HAP-1 (cell line): Measurements from ENCODE around the gene JOSD1.
A peak's percentile ranks its signal among the peaks of the same experiment; 100 is the strongest.

Experiments used
- DNase-seq, 2 experiments: peaks; one replicate each; pipeline ENCODE4 v3.0.0-alpha.2; 2016 to 2020; ENCODE audit warnings: low spot score in 2 of 2
- H3K27me3 ChIP-seq: fragments of 250-450 bp; sonication (Bioruptor Pico); 2 replicates; pipeline ENCODE4 v1.5.1; 2020; ENCODE audit warnings: low read depth, mild to moderate bottlenecking, moderate library complexity
- H3K36me3 ChIP-seq: fragments of 250-450 bp; sonication (Bioruptor Pico); replicated peaks from 2 replicates; pipeline ENCODE4 v1.5.1; 2020; ENCODE audit warnings: mild to moderate bottlenecking
- H3K4me1 ChIP-seq: fragments of 250-450 bp; sonication (Bioruptor Pico); 2 replicates; pipeline ENCODE4 v1.5.1; 2020; ENCODE audit warnings: mild to moderate bottlenecking
- H3K4me3 ChIP-seq: fragments of 250-450 bp; sonication (Bioruptor Pico); 2 replicates; pipeline ENCODE4 v1.5.1; 2020; ENCODE audit warnings: mild to moderate bottlenecking, moderate library complexity
- H3K9me3 ChIP-seq: fragments of 250-450 bp; sonication (Bioruptor Pico); 2 replicates; pipeline ENCODE4 v1.5.1; 2020; ENCODE audit warnings: mild to moderate bottlenecking, moderate library complexity
- in situ Hi-C: fragments of 300-500 bp; cut with MboI; formaldehyde crosslinking; loops from 3 replicates; pipeline ENCODE4 v1.14.3; 2020; ENCODE audit warnings: low sequenced_read_pairs, inconsistent platforms, mixed read lengths

Gene JOSD1

DNA sequence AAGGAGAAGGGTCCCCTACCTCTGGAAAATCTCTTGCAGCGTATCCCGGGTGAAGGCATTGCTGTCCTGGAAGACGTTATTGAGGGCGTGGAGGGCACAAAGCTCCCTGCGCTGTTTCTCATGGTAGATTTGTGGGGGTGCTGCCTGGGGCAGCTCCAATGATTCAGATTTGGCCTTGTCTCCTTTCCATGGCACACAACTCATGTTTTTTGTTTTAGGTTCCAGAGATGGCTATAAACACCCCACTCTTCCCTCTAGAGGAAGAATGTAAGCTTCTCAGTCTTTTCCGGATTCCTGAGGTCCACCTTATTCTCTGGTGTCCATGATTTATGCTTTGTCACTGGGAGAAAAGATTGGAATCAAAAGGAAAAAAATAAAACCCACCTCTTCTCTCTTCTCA lies 959 bp downstream of the JOSD1 start:
- H3K9me3 ChIP-seq = no peaks in the 10 kb centered on the region
- H3K27me3 ChIP-seq = no peaks in the 10 kb centered on the region
- H3K4me1 ChIP-seq = peaks cover 42% of the 10 kb centered on the region
- peak overlapping the region; percentile 53 for H3K4me3 ChIP-seq
- in situ Hi-C loops = no loop called here
- peaks cover 14% of the 10 kb centered on the region for H3K36me3 ChIP-seq
- no peak for DNase-seq

GRCh38 chr22:38699143-38699542 lies 1.6 kb downstream of the JOSD1 start:
- no peaks in the 10 kb centered on the region for H3K9me3 ChIP-seq
- peak overlapping the region; percentile 53 for H3K4me3 ChIP-seq
- H3K36me3 ChIP-seq = peaks cover 14% of the 10 kb centered on the region
- peaks cover 37% of the 10 kb centered on the region for H3K4me1 ChIP-seq
- no peak for DNase-seq
- in situ Hi-C loops = no loop called here
- H3K27me3 ChIP-seq = no peaks in the 10 kb centered on the region

- in situ Hi-C loops = no loop called here
- DNase-seq = no peak
- no peaks in the 10 kb centered on the region for H3K27me3 ChIP-seq
- H3K9me3 ChIP-seq = no peaks in the 10 kb centered on the region
- H3K36me3 ChIP-seq = peaks cover 14% of the 10 kb centered on the region
- peaks cover 33% of the 10 kb centered on the region for H3K4me1 ChIP-seq
- H3K4me3 ChIP-seq = peak overlapping the region; percentile 53
These were observed 2.2 kb downstream of the JOSD1 start for GRCh38 chr22:38698407-38699094.

- in situ Hi-C loops = no loop called here
- DNase-seq = no peak
- Histone ChIP-seq H3K36me3 (peaks cover 23% of the 10 kb centered on the region), H3K4me3 (peak overlapping the region; percentile 53; the same call in 1 of the 2 replicates), H3K4me1 (peaks cover 26% of the 10 kb centered on the region), H3K27me3 (no peaks in the 10 kb centered on the region), H3K9me3 (no peaks in the 10 kb centered on the region)
These were observed 3.2 kb downstream of the JOSD1 start for GRCh38 chr22:38697425-38698089.

DNA sequence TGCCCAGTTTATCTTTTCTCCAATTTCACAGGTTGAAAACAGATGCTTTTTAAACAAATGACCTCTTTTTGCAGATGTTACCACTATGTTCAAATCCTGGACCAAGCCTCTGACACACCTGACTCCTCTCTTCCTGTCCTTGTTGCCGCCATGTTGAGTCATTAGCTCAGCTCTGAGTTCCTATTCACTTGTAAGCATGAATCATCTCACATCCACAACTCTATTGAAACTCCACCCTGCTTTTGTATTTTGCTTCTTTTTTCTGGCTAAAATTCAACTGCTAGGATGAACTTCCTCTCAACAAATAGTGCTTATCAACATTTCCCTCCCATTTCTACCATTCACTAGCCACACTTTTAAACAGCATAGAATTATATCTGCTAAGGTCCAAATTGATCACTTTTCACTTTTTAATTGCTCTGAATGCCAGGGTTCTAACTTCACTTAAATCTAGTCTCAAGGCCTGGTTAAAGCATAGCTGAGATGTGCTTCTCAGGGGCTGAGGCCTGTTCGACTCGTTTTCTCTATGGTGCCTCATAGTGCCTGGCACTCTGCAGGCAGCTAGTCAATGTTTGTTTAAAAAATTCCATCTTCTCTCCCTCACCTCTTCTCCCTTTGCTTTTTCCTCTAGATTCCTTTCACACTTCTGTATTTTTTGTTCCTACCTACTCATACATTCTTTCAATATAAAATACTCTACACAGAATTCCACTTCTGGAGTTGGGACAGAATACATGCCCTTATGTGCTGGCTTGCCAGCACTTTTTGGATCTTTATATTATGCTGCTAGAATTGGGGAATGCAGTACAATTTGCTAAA lies 3.9 kb downstream of the JOSD1 start:
- in situ Hi-C loops = no loop called here
- H3K27me3 ChIP-seq = no peaks in the 10 kb centered on the region
- H3K4me3 ChIP-seq = no peak overlapping the region
- peaks cover 22% of the 10 kb centered on the region for H3K4me1 ChIP-seq
- H3K9me3 ChIP-seq = no peaks in the 10 kb centered on the region
- H3K36me3 ChIP-seq = peaks cover 23% of the 10 kb centered on the region
- no peak for DNase-seq

DNA sequence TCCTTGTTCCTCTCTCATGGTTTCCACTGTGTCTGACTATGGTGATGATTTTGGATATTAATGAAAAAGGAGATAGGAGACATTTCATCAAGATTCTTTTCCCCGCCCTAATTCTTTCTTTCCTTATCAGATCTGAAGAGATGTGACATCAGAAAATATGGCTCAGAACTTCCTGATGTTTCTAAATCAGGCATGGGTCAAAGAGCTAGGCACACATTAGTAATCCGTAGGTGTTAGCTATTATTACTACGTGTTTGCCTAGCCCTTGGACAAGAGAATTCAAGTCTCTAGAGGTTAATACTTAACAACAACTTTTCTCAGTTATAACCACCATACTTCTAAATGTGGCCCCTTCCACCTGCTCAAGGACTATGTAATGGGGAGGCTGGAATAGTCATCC lies 5.8 kb downstream of the JOSD1 start:
- peaks cover 18% of the 10 kb centered on the region for H3K4me1 ChIP-seq
- H3K36me3 ChIP-seq = peaks cover 36% of the 10 kb centered on the region
- DNase-seq = no peak
- no peak overlapping the region for H3K4me3 ChIP-seq
- in situ Hi-C loops = no loop called here
- no peaks in the 10 kb centered on the region for H3K9me3 ChIP-seq
- no peaks in the 10 kb centered on the region for H3K27me3 ChIP-seq

DNA sequence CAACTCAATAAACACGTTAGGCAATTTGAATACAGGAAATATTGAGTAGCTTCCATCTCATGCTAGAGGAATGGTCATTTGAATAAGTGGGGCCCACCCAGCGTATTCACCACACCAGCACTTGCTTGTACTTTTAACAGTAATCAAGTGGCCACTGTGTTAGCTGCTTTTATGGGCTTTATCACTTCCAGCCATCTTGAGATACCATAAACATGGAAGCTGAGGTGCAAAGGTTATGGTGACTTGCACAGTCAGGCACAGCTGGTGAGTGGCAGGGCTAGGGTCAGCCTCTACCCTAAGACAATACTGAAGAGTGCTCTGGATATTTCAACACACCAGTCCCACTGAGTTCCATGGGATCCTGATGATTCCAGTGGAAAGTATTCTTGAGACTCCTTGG lies 6.7 kb downstream of the JOSD1 start:
- Histone ChIP-seq H3K4me3 (no peak overlapping the region), H3K36me3 (peaks cover 44% of the 10 kb centered on the region), H3K4me1 (peaks cover 18% of the 10 kb centered on the region), H3K27me3 (no peaks in the 10 kb centered on the region), H3K9me3 (no peaks in the 10 kb centered on the region)
- DNase-seq = no peak
- in situ Hi-C loops = no loop called here

GRCh38 chr22:38689651-38690050 lies 11.1 kb downstream of the JOSD1 start:
- peaks cover 70% of the 10 kb centered on the region for H3K36me3 ChIP-seq
- no peak for DNase-seq
- H3K9me3 ChIP-seq = no peaks in the 10 kb centered on the region
- H3K4me3 ChIP-seq = no peak overlapping the region
- no peaks in the 10 kb centered on the region for H3K4me1 ChIP-seq
- in situ Hi-C loops = no loop called here
- no peaks in the 10 kb centered on the region for H3K27me3 ChIP-seq

GRCh38 chr22:38685761-38686160 lies 15.0 kb downstream of the JOSD1 start:
- H3K9me3 ChIP-seq = no peaks in the 10 kb centered on the region
- H3K27me3 ChIP-seq = no peaks in the 10 kb centered on the region
- peaks cover 8% of the 10 kb centered on the region for H3K4me1 ChIP-seq
- in situ Hi-C loops = no loop called here
- peaks cover 75% of the 10 kb centered on the region for H3K36me3 ChIP-seq
- no peak for DNase-seq
- no peak overlapping the region for H3K4me3 ChIP-seq

DNA sequence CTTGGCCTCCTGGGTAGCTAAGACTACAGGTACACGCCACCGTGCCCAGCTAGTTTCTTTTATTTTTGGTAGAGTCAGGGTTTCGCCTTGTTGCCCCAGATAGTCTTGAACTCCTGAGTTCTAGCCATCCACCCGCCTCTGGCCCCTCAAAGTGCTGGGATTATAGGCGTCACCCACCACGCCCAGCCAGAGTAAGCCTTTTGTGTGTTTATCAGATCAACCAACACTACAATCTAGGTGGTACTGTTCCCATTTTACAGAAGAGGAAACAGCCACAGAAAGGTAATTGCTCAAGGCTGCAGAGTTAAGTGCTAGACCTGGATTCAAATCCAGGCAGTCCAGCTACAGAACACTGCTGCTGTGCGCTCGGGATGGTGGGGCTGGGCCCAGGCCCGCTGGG lies 15.8 kb downstream of the JOSD1 start:
- peaks cover 8% of the 10 kb centered on the region for H3K4me1 ChIP-seq
- H3K9me3 ChIP-seq = no peaks in the 10 kb centered on the region
- DNase-seq = no peak
- H3K4me3 ChIP-seq = no peak overlapping the region
- H3K36me3 ChIP-seq = peaks cover 70% of the 10 kb centered on the region
- H3K27me3 ChIP-seq = no peaks in the 10 kb centered on the region
- in situ Hi-C loops = no loop called here

DNA sequence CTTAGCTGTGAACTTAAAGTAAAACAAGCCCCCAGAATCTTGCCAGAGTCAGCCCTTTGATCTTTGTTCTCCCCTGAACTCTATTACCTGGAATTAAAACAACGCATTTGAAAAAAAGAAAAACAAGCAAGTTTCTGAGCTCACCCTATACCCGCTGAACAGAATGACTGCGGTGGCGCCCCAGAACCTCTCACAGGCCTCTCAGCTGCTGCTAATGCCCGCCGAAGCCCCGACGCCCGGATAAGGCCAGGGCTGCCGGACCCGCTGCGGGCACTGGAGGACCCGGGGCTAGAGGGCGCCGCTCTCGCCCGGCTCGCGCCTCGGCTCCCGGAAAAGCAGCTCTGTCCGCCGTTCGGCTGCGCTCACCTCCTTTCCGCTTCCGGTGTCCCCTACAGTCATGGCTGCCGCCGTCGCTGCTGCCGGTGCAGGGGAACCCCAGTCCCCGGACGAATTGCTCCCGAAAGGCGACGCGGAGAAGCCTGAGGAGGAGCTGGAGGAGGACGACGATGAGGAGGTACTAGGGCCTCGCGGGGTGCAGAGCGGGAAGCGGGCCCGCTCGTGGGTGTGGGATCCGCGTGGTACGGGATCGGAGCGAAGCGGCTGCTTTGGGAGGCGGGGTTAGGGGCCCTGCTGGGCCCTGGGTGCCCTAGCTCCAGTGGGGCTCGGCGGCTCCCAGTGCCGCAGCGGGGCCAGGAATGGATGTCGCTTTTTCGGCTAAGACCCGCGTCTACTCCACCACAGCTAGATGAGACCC lies 19.0 kb downstream of the JOSD1 start, which contains the start of gene TOMM22:
Gene TOMM22 (plus strand): TSS at position 376 of the 754 bp plus-strand sequence. CDS start 22 bp downstream, at position 398.
- H3K4me3 ChIP-seq = peak within 1 kb of the TSS; percentile 100
- in situ Hi-C loops = no loop called here
- peak; percentile 90 to 91 for DNase-seq
- peaks cover 8% of the 10 kb centered on the region for H3K4me1 ChIP-seq
- no peaks in the 10 kb centered on the region for H3K9me3 ChIP-seq
- H3K27me3 ChIP-seq = no peaks in the 10 kb centered on the region
- peaks cover 43% of the 10 kb centered on the region for H3K36me3 ChIP-seq

- Histone ChIP-seq H3K4me1 (no peaks in the 10 kb centered on the region), H3K4me3 (no peak overlapping the region), H3K36me3 (peaks cover 8% of the 10 kb centered on the region), H3K27me3 (no peaks in the 10 kb centered on the region), H3K9me3 (no peaks in the 10 kb centered on the region)
- in situ Hi-C loops = no loop called here
- DNase-seq = no peak
These were observed 24.9 kb downstream of the JOSD1 start for GRCh38 chr22:38675833-38676232.

GRCh38 chr22:38674888-38675287 lies 25.9 kb downstream of the JOSD1 start:
- peaks cover 12% of the 10 kb centered on the region for H3K36me3 ChIP-seq
- no peaks in the 10 kb centered on the region for H3K27me3 ChIP-seq
- DNase-seq = no peak
- no peaks in the 10 kb centered on the region for H3K4me1 ChIP-seq
- no peaks in the 10 kb centered on the region for H3K9me3 ChIP-seq
- no peak overlapping the region for H3K4me3 ChIP-seq
- in situ Hi-C loops = no loop called here
